NCI-H82 (cell line): Measurements from ENCODE around the gene OR7D2.

ENCODE experiments used
- DNase-seq: peaks from one replicate; lab custom pipeline; 2025; lab: John Stamatoyannopoulos, UW

OR7D2 gene

DNA sequence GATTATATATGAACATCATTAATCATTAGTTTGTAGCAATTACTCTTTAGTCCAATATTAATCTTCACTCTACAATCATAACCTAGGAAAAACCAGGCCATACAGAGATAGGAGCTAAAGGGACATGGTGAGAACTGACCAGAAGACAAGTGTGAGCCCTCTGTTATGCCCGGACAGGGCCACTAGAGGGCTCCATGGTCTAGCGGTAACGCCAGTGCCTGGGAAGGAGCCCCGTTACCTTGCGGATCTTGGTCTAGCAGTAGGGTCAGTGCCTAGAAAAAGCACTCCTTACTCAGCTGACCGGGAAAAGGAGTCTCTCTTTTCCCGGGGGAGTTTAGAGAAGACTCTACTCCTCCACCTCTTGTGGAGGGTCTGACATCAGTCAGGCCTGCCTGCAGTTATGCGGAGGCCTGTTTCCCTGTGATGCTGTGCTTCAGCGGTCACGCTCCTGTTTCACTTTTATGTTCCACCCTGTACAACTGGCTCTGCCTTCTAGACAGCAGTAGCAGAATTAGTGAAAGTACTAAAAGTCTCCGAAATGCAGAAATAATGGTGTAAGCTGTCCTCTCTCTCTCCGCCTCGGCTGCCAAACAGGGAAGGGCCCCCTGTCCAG, 26.8 kb downstream of the OR7D2 start:
- peak; percentile 74 for DNase-seq

DNA sequence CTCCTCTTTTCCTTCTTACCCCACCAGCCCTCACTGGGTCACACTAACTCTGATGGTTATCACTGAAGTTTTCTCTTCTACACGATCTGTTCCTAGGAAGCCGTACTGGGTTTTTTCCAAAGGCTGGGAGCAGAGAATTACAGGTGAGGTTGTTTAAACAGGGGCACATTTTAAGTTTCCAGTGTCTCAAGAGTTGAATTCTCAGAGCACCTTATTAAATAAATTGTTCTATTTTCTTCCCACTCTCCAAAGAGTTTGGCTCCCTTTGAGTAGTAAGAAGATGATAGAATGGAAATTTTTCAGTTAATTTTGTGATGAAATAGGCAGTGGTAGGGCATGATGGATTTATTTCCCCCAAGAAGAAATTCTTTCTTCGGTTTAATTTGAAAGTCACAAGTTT, 40.7 kb downstream of the OR7D2 start, which contains the start of gene OR7D4:
Gene OR7D4, minus strand, starts transcription at position 101 of the 400 bp plus-strand sequence. CDS start 4,752 bp downstream, outside the sequence.
- no peak for DNase-seq
